ENCODE data around the gene CALML6.

Gene CALML6

GRCh38 chr1:1914101-1914970 lies 724 bp upstream of the CALML6 start:
- no peak for DNase-seq

GRCh38 chr1:1915911-1916840 lies 1.1 kb downstream of the CALML6 start:
- no peak for DNase-seq

- no peak for DNase-seq
Observed at GRCh38 chr1:1916851-1917251, 1.8 kb downstream of the CALML6 start.

GRCh38 chr1:1917304-1917976 lies 2.4 kb downstream of the CALML6 start:
- DNase-seq, result no peak

- no peak for DNase-seq
Observed at GRCh38 chr1:1917995-1918900, 3.2 kb downstream of the CALML6 start.

GRCh38 chr1:1918901-1919303 lies 3.8 kb downstream of the CALML6 start, which contains the start of gene TMEM52:
TSS of gene TMEM52 (minus strand) at chr1:1919279. CDS start at chr1:1919265, 14 bp downstream.
- peak; percentile 59 for DNase-seq

- DNase-seq, result peak; percentile 98
Observed at GRCh38 chr1:1919304-1920056, 4.4 kb downstream of the CALML6 start.

- DNase-seq, result no peak
Observed at GRCh38 chr1:1920057-1920607, 5.1 kb downstream of the CALML6 start.

- DNase-seq, result no peak
Observed at GRCh38 chr1:1920608-1921458, 5.8 kb downstream of the CALML6 start.

- no peak for DNase-seq
Observed at GRCh38 chr1:1921459-1921862, 6.4 kb downstream of the CALML6 start.

- no peak for DNase-seq
Observed at GRCh38 chr1:1921901-1922701, 7.0 kb downstream of the CALML6 start.

- no peak for DNase-seq
Observed at GRCh38 chr1:1922702-1922955, 7.6 kb downstream of the CALML6 start.

GRCh38 chr1:1922956-1923833 lies 8.1 kb downstream of the CALML6 start:
- no peak for DNase-seq

GRCh38 chr1:1924386-1924785 lies 9.3 kb downstream of the CALML6 start:
- DNase-seq, result no peak

GRCh38 chr1:1924849-1925248 lies 9.8 kb downstream of the CALML6 start:
- no peak for DNase-seq

- no peak for DNase-seq
Observed at GRCh38 chr1:1925437-1926345, 10.6 kb downstream of the CALML6 start.

GRCh38 chr1:1926346-1926811 lies 11.3 kb downstream of the CALML6 start:
- DNase-seq, result no peak
